Hematopoietic multipotent progenitor cell treated with erythropoietin and hydrocortisone succinate and interleukin-3 and kit ligand, for 4 days (in vitro differentiated cells): Measurements from ENCODE around the gene PWWP3B.
A peak's percentile ranks its signal among the peaks of the same experiment; 100 is the strongest.
"Not testable (repeated sequence)": the region's sequence is repeated elsewhere in the genome, so short reads cannot be mapped to it uniquely, and the experiment has no call there.

Experiments used
- DNase-seq: peaks from one replicate; pipeline ENCODE4 v3.0.0-alpha.2; 2015

PWWP3B gene

DNA sequence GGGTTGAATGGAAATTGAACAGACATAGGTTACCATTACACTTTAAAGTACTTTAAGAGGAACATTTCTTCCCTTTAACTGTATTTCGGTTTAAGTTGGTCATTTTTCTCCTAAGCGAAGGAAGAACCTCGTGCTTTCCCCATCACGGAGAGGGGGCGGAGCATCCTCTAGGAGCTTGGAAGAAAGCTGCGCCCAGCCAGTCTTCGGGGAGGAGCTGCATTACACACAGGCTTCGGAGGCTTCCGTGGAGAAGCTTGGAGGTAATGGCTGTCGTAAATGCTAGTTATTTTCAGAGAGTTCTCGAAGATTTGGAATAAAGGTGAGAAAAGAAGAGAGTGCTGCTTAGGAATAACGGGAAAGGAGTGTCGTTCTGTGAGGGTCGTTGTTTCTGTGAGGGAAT, at the start of gene PWWP3B:
TSS of gene PWWP3B (plus strand) at position 199 of the 400 bp plus-strand sequence. CDS start 37,128 bp downstream, outside the sequence.
- peak; percentile 1 for DNase-seq

DNA sequence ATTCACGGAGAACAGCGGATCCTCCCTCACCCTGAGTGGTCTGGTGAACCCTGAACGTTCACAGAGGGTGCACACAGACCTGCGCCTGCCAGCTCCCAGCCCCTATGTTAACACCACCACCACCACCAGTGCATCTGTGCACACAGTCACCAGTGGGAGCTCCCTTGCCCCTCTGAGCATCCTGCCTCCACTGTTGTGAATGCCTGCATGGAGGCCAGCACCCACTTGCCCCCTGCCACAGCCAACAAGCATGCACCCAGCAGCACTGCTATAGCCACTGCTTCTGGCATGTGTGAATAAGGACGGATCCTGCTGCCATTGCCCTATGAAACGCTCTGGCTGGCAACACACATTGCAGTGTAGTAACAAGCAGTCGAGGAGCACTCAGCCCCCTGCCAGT, 29.1 kb upstream of the PWWP3B start:
- DNase-seq, result no peak

DNA sequence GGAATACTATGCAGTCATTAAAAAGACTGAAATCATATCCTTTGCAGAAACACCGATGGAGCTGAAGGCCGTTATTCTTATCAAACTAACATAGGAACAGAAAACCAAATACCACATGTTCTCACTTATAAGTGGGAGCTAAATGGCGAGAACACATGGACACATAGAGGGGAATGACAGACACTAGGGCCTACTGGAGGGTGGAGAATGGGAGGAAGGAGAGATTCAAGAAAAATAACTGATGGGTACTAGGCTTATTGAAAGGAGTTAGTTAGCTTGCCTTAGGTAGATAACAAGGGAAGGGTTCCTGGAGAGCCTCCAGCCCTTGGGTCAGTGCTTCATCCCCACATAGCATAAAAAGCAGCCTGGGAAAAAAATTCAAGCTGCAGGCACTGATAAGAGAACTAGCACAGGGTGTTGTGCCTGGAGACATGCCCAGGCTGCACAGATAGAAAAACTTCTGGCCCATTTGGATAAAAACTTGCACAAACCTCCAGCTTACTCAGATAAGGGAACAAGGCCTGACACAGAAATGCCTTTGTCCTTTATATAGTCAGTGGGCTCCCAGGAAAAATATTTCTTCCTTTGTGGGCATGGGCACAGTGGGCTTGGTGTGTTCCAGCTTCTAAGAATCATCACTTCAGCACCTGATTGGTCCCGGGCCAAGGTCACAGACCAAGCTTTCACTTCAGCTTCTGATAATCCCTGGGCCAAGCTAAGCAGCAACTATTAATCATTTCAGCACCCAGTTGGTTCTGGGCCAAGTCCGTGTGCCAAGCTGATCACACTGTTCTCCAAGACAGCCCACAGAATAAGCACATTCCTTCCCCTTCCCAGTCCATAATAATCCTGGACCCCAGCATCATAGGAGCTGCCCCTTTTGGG, 23.1 kb upstream of the PWWP3B start:
- peak; percentile 57 for DNase-seq

DNA sequence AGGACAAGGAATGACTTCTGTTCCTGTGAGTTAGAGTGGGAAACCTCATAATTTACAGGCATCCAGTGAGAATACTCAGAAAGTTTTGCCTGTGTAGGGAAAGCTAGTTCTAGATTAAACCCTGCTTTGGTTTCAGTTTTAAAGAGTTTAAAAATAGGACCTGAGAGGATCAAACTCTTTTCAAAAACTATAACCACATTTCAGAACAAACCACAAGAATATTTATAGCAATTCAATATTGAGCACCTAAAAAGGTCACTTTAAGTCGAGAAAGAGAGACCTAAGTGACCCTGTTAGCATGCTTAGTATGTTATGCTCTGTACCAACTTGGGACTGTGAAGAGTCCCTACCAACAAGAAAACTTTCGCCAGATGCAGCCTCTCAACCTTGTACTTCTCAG, 17.4 kb upstream of the PWWP3B start:
- DNase-seq, result no peak

DNA sequence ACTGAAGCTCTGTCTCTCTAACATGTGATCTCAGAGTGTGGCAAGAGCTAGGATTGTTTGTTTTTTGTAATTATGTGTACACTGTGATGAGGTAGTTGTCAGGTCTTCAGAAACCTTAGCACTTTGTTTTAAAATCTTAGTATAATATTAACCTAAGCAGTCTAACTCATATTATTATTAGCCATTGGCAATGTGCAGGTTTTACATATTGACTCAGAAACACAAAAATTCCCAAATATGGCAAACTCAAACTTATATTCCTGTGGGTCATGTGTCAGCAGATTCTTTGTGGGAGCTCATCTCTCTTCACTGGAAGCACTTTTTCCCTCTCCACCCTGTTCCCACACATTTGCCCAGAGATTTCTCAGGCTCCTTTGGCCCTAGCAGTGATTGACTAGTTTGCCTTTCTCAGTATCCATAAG, 8.2 kb upstream of the PWWP3B start:
- DNase-seq, result no peak

DNA sequence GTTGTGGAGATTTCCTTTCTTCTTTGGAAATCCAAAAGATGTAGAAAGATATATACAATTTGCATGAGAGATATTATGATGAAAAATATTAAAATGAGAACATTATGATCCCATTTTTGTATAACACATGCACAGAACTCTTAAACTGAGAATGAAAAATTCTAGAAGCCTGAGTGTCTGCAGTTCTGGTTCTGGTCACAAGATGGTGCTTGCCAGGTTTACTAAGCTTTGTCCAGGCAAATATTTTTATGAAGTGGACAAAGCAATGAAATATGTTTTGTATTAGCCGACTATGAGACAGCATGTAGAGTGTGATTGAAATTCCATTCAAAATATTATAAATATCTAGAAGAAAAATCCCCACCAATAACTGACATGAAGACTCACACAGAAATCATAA, 2.2 kb downstream of the PWWP3B start:
- DNase-seq, result peak; percentile 4

DNA sequence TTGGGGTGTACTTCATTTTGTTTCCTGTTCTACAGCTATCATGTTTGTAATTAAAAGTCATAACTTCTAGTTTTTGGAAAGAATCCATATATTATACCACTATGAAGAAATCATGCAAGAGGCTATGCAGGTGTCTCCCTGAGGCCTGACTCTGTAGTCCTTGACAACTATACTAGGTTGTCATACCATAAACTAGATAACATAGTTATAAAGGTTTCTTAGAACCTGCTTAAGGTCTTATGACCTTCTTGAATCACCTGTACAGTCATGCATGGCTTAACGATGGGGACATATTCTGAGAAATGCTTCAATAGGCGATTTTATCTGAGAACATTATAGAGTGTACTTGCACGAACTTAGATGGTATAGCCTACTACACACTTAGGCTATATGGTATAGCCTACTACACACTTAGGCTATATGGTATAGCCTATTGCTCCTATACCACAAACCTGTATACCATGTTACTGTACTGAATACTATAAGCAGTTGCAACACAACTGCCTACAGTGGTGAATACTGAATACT, 3.3 kb downstream of the PWWP3B start:
- DNase-seq, result no peak

DNA sequence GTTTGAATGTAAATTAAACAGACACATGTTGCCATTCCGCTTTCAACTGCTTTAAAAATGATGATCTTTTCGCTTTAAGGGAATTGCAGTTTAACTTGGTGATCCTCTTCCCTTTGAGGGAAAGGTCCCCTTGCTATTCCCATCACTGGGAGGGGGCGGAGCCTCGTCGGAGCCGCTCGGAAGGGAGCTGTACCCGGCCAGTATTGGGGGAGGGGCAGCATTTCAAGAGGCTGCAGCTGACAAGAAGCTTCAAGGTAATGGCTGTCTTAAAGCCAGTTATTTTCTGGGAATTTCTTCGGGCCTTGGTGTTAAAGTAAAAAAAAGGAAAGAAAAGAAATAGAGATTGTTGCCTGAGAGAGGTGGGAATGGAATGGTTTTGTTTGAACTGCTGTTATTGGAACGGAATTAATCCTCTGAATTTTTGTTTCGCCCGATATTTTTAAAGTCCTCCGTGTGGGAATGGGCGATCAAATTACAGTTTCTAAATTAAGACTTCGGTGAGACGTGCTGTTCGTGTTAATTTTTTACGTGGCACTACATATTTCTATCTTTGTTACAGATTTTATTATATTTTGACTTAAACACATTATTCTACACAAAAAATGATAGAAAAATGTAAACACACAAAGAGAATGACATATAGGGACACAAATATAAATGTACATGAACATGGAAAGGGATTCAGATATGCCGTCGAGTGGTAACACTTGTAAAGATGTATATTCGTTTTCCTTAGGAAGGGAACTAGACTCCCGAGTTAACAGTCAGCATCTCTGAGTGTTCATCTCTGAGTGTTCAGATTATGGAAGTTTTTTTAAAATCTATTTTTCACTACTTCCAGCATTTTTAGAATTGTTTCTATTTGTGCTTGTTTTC, 9.2 kb downstream of the PWWP3B start:
- DNase-seq, result no peak

DNA sequence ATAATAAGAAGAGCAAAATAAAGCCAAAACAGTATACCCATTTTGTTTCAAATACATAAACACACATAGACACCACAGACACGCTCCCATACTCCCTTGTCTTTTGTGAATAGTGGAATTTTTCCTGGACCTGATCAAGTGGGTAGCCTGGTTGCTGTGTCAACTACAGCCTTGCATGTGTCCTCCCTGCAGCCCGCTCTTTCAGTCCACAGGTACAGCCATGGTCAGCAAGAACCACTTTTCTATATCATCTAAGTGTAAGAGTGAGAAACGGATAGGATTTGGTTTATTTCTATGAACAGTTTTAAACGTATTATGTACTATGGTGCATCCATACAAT, 9.8 kb downstream of the PWWP3B start:
- DNase-seq, result no peak

DNA sequence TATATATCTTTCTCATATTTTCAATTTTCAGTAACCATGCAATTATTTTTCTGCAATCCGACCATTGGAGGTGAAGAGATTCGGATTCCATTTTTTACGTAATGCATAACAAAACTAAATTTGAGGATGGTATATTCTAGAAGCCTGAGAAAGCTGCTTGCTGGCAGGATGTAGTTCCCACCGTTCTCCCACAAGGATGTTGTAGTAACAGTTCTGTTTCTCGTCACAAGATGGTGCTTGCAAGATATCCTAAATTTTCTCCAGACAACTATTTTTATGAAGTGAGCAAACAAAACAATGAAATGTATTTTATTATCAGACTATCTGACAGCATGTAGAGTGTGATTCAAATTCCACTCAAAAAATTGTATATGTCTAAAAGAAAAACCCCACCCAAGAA, 10.7 kb downstream of the PWWP3B start:
- no peak for DNase-seq

DNA sequence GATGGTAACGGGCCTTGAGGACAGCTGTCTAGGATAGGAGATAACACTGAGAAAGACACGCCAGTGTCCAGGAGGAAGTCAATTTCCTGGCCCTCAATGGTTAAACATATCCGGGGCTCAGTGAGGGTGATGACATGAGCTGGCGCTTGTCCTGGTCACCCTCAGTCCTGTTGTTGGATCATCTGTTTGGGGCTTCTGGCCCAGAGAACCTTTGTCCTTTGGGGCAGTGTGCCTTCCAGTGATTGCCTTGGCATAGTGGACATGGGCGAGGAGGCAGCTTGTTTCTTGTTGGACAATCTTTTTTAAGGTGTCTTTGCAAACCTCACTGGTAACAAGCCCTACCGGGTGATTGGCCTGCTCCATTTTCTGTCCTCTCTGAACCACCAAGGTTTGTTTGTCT, 15.6 kb downstream of the PWWP3B start:
- DNase-seq, result not testable (repeated sequence)

DNA sequence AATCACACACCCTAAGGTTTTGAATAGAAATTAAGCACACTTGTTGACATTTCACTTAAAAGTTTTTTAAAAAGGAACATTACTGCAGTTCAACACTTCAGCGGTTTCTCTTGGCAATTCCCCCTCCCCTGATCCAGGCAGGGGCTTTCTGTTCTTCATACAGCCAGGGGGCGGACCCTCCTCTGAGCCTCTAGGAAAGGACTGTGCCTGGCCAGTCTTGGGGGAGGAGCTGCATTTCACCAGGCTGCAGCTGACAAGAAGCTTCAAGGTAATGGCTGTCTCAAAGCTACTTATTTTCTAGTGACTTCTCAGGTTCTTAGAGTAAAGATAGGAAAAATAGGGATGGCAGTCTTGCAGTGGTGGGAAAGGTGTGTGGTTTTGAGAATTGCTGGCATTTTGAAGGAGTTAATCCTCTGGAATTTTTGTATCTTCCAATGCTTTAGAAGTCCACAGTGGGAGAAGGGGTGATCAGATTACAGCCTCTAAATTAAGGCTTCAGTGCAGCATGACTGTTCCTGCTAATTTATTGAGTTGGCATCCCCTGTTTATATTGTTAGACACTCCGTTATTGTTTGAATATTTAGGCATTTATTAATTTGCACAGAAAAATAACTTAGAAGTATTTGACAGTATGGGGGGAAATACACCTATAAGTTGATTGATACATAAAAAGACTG, 33.5 kb downstream of the PWWP3B start:
- no peak for DNase-seq

DNA sequence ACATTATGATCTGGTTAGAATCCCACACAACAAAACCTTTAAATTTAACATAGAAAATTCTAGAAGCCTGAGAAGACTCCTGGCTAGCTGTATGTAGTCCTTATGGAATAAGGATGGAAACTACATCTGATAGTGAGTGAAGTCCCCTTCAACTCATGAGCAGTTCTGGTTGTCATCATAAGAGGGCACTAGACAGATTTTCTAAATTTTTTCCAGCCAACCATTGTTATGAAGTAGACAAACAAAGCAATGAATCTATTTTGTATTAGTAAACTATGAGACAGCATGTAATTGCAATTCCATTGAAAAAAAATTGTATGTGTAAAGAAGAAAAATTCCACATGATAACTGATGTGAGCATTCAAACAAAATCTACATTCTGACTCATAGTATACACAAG, 35.2 kb downstream of the PWWP3B start:
- no peak for DNase-seq

DNA sequence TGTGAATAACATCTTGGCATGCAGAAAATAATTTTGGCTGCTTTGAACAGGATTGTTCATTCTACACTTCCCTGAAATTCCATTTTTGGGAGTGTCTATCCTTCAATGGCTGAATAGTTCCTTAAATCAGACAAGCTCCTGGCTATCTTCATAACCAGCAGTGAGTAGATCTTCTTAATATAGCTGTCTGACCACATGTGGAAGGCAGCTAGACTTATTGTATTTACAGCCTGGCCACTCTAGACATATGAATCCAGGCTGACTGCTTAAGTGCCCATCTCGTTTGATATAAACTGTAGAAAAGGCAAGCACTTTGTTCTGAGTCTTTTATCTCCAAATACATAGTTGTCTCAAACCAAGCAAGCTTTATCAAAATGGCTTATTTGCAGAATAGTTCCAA, 40.0 kb downstream of the PWWP3B start:
- no peak for DNase-seq
